Endothelial cell of umbilical vein (primary cell): ENCODE results near the gene CSMD2. TPM values are rescaled to one million over a fixed set of nuclear protein-coding genes. Genes with fewer than 3 reads are reported as not detected.

Experiments
- BruUV-seq: library from RNA; stranded (reverse); fragments of 400-500 nt; replicated peaks from 2 replicates; lab custom pipeline; 2021; lab: Mats Ljungman, UMichigan
- CTCF ChIA-PET: fragments of 300-600, 350-600 bp; sonication (Branson Sonifier 250); formaldehyde crosslinking; loops from one replicate; lab custom pipeline; 2021; ENCODE audit warnings: antibody characterized with exemption, inconsistent platforms; lab: Charles Lee
- POLR2A ChIA-PET: fragments of 300-600, 350-600 bp; sonication (Branson Sonifier 250); formaldehyde crosslinking; loops from one replicate; lab custom pipeline; 2021; ENCODE audit warnings: antibody characterized with exemption, inconsistent platforms; lab: Charles Lee
- DNase-seq: peaks from one replicate; pipeline ENCODE4 v3.0.0-alpha.2; 2011; ENCODE audit warnings: low read depth, low spot score
- FAIRE-seq: peaks from 2 replicates; lab custom pipeline; 2011; peaks lifted over from hg19 to GRCh38; lab: Jason Lieb, UNC
- H2AFZ ChIP-seq: 2 replicates; pipeline ENCODE4 v1.6.0; 2012; ENCODE audit warnings: low read depth, low read length, control low read depth, inconsistent platforms
- H3K27ac ChIP-seq: 2 replicates; pipeline ENCODE4 v1.5.1; 2011; ENCODE audit warnings: low read depth, mild to moderate bottlenecking, control low read depth, low read length, moderate library complexity; ENCODE audit not compliant: insufficient read depth
- H3K27me3 ChIP-seq, 2 experiments: 2 replicates each; pipeline versions ENCODE4 v1.6.0 to v1.6.1; 2011; ENCODE audit warnings: low read length in 2 of 2, mixed read lengths in 1 of 2; ENCODE audit not compliant: control insufficient read depth in 2 of 2, insufficient read depth in 2 of 2
- H3K36me3 ChIP-seq, 2 experiments: 2 replicates in 1 of 2; 3 replicates in 1 of 2; pipeline ENCODE4 v1.5.1; 2011; ENCODE audit warnings: low read length in 2 of 2, mild to moderate bottlenecking in 1 of 2, moderate library complexity in 1 of 2; ENCODE audit not compliant: control insufficient read depth in 2 of 2, insufficient read depth in 2 of 2; ENCODE audit errors: extremely low read depth in 1 of 2
- H3K4me1 ChIP-seq: 3 replicates; pipeline ENCODE4 v1.5.1; 2011; ENCODE audit warnings: mild to moderate bottlenecking, low read length; ENCODE audit not compliant: control insufficient read depth, insufficient read depth; ENCODE audit errors: extremely low read depth
- H3K4me2 ChIP-seq: 2 replicates; pipeline ENCODE4 v1.6.1; 2011; ENCODE audit warnings: low read length, control low read depth, mixed read lengths; ENCODE audit not compliant: insufficient read depth
- H3K4me3 ChIP-seq, 3 experiments: fragments of 200-600 bp in 1 of 3; sonication (generic), shearing (Covaris generic) in 1 of 3; replicated peaks in 1 of 3; 2 replicates each; pipeline ENCODE4 v1.5.1; 2011 to 2016; ENCODE audit warnings: control low read depth in 3 of 3, low read length in 3 of 3, mild to moderate bottlenecking in 2 of 3, inconsistent platforms in 1 of 3, low read depth in 1 of 3, moderate library complexity in 1 of 3; ENCODE audit not compliant: insufficient read depth in 1 of 3
- H3K79me2 ChIP-seq: 2 replicates; pipeline ENCODE4 v1.6.0; 2012; ENCODE audit warnings: low read length, inconsistent platforms; ENCODE audit not compliant: control insufficient read depth, insufficient read depth
- H3K9ac ChIP-seq: replicated peaks from 2 replicates; pipeline ENCODE3; 2011; ENCODE audit warnings: low read length, control low read depth; ENCODE audit not compliant: insufficient read depth; ENCODE audit errors: extremely low read depth
- H3K9me1 ChIP-seq: replicated peaks from 3 replicates; pipeline ENCODE4 v1.6.0; 2011; ENCODE audit warnings: mild to moderate bottlenecking, low read length; ENCODE audit not compliant: control insufficient read depth, insufficient read depth; ENCODE audit errors: extremely low read depth
- H3K9me3 ChIP-seq: replicated peaks from 2 replicates; pipeline ENCODE4 v1.5.1; 2012; ENCODE audit warnings: low read length, inconsistent platforms; ENCODE audit not compliant: control insufficient read depth, insufficient read depth
- H4K20me1 ChIP-seq: replicated peaks from 2 replicates; pipeline ENCODE3; 2011; ENCODE audit warnings: mild to moderate bottlenecking, low read length; ENCODE audit not compliant: control insufficient read depth, insufficient read depth; ENCODE audit errors: extremely low read depth
- EZH2 ChIP-seq: IDR thresholded peaks from 2 replicates; pipeline ENCODE4 v1.6.1; 2012; ENCODE audit warnings: borderline replicate concordance, low read depth, mild to moderate bottlenecking, moderate library complexity, low read length, inconsistent platforms; ENCODE audit not compliant: severe bottlenecking
- FOS ChIP-seq: IDR thresholded peaks from 2 replicates; pipeline ENCODE4 v1.6.1; 2011; ENCODE audit warnings: mild to moderate bottlenecking, low read length, moderate library complexity, borderline replicate concordance; ENCODE audit not compliant: insufficient read depth
- GATA2 ChIP-seq: IDR thresholded peaks from 2 replicates; pipeline ENCODE4 v1.7.0; 2011; ENCODE audit warnings: low read depth, mild to moderate bottlenecking, moderate library complexity, mixed read lengths, low read length; ENCODE audit not compliant: insufficient read length, insufficient read depth
- JUN ChIP-seq: IDR thresholded peaks from 2 replicates; pipeline ENCODE4 v1.6.1; 2011; ENCODE audit warnings: borderline replicate concordance, low read depth; ENCODE audit not compliant: insufficient read length, insufficient read depth
- MAX ChIP-seq: IDR thresholded peaks from 2 replicates; pipeline ENCODE4 v1.6.1; 2011; ENCODE audit not compliant: insufficient read depth, insufficient read length
- MYC ChIP-seq: IDR thresholded peaks from one replicate; pipeline ENCODE4 v1.6.1; 2011; ENCODE audit warnings: mild to moderate bottlenecking, low read depth, low read length
- POLR2A ChIP-seq: IDR thresholded peaks from 2 replicates; pipeline ENCODE4 v1.6.1; 2012; ENCODE audit warnings: low read depth, mild to moderate bottlenecking, control low read depth, low read length
- POLR2AphosphoS5 ChIP-seq: IDR thresholded peaks from 2 replicates; pipeline ENCODE4 v1.6.1; 2012; ENCODE audit warnings: low read depth, mild to moderate bottlenecking, control low read depth, low read length, moderate library complexity; ENCODE audit not compliant: insufficient read depth
- dilution Hi-C: fragments of 300-500 bp; cut with MboI; formaldehyde crosslinking; loops from one replicate; pipeline ENCODE4 v1.15.0; 2019; ENCODE audit warnings: low sequenced_read_pairs; ENCODE audit not compliant: extremely low pct_ligation_motif_present
- intact Hi-C: fragments of 100-400 bp; cut with micrococcal nuclease; formaldehyde crosslinking; loops from one replicate; pipeline ENCODE4 v1.10.0; 2022
- polyA plus RNA-seq, 4 experiments: library from polyadenylated mRNA; depleted of rRNA in 3 of 4; stranded (reverse) in 3 of 4; unstranded in 1 of 4; fragments of >200 nt; gene quantifications; 2 replicates each; pipeline versions ENCODE4 v1.2.1 to v1.2.3, GENCODE V29; 2011 to 2012; ENCODE audit warnings: missing spikeins in 1 of 4
- total RNA-seq: library from RNA; stranded (reverse); gene quantifications from 2 replicates; pipeline ENCODE4 v1.2.3, GENCODE V29; 2021
- TF ChIP-seq, protein P1 (sequence below), 2 donors: IDR thresholded peaks; 1 replicate in 1 of 2; 2 replicates in 1 of 2; pipeline ENCODE4 v1.5.1; 2011; ENCODE audit warnings: low read length in 2 of 2, mild to moderate bottlenecking in 2 of 2, moderate library complexity in 2 of 2, control low read depth in 1 of 2, inconsistent platforms in 1 of 2, low read depth in 1 of 2; ENCODE audit not compliant: insufficient read depth in 1 of 2; ENCODE audit errors: extremely low read depth in 1 of 2

CSMD2 gene
- total and polyA plus RNA-seq, 2 donors (not counting 3 experiments of a cell fraction or from before 2014, with no cell fraction given), result under 0.01 TPM; not detected in 1

DNA sequence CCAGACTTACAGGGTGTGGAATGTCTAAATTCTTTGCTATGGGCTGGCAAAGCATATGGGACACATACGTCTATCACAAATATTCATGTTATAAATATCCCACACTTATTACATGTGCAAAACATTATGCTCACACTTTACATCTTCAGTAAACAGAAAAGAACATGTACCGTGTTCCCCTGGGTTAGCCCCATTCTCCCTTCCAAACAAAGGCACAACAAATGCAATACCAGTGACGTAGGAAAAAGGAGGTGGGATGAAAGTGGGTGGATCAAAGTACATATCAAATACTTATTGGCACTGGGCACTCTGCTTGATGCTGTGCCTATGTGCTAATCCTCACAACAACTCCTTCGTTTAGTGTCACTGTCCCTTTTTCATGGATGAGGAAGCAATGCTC, 521.8 kb downstream of the CSMD2 start:
- dilution Hi-C loops (no loop called here), intact Hi-C loops (no loop called here)
- TF ChIP-seq MYC, result no peak
- TF ChIP-seq, protein P1, sequence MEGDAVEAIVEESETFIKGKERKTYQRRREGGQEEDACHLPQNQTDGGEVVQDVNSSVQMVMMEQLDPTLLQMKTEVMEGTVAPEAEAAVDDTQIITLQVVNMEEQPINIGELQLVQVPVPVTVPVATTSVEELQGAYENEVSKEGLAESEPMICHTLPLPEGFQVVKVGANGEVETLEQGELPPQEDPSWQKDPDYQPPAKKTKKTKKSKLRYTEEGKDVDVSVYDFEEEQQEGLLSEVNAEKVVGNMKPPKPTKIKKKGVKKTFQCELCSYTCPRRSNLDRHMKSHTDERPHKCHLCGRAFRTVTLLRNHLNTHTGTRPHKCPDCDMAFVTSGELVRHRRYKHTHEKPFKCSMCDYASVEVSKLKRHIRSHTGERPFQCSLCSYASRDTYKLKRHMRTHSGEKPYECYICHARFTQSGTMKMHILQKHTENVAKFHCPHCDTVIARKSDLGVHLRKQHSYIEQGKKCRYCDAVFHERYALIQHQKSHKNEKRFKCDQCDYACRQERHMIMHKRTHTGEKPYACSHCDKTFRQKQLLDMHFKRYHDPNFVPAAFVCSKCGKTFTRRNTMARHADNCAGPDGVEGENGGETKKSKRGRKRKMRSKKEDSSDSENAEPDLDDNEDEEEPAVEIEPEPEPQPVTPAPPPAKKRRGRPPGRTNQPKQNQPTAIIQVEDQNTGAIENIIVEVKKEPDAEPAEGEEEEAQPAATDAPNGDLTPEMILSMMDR (IDR thresholded peaks at IDR 0.05; ENCODE audit: extremely low read depth in 1 of 2, insufficient read depth in 1 of 2, low read depth in 1 of 2, low read length in 2 of 2), result no peak
- no peak for TF ChIP-seq POLR2AphosphoS5
- no peak for TF ChIP-seq MAX
- no peak for TF ChIP-seq EZH2
- TF ChIP-seq GATA2, result no peak
- no peak for TF ChIP-seq FOS
- TF ChIP-seq POLR2A, result no peak
- TF ChIP-seq JUN, result no peak
- no peak overlapping the region for H3K4me3 ChIP-seq
- no peaks in the 10 kb centered on the region for H4K20me1 ChIP-seq
- no peak overlapping the region for H3K27ac ChIP-seq
- H3K9me1 ChIP-seq, result no peaks in the 10 kb centered on the region
- H3K4me2 ChIP-seq, result no peak overlapping the region
- no peak for DNase-seq
- no peaks in the 10 kb centered on the region for H3K9me3 ChIP-seq
- ChIA-PET POLR2A (no interaction called here), CTCF (no interaction called here)
- H3K9ac ChIP-seq, result no peak overlapping the region
- H3K36me3 ChIP-seq, result no peaks in the 10 kb centered on the region
- FAIRE-seq, result no peak
- H2AFZ ChIP-seq, result no peak overlapping the region
- no peaks in the 10 kb centered on the region for H3K4me1 ChIP-seq
- H3K79me2 ChIP-seq, result no peaks in the 10 kb centered on the region
- BruUV-seq, result no TSS peak
- no peaks in the 10 kb centered on the region for H3K27me3 ChIP-seq
